Measurements from ENCODE around the gene SLC48A1. TPM values are rescaled to one million over a fixed set of nuclear protein-coding genes. Genes with fewer than 3 reads are reported as not detected.

Gene SLC48A1
- total RNA-seq, 3 donors from 2014 or later (not counting 1 experiment from before 2014, with no cell fraction given): 2.0 to 4.4 (median 3.4) TPM

GRCh38 chr12:47824198-47824597 lies 51.2 kb downstream of the SLC48A1 start:
- TF ChIP-seq CTCF (IDR thresholded peaks at IDR 0.05): no peak
- H3K36me3 ChIP-seq (ENCODE audit: control insufficient read depth, insufficient read depth, low read length): no peaks in the 10 kb centered on the region
- no peaks in the 10 kb centered on the region for H3K27me3 Mint-ChIP-seq (ENCODE audit: low read depth in 2 of 2)
- H3K4me1 Mint-ChIP-seq: peaks cover 23 to 27% of the 10 kb centered on the region in 2 donors
- H3K4me3 Mint-ChIP-seq: no peak overlapping the region
- peak overlapping the region; percentile 26 for H3K27ac ChIP-seq (ENCODE audit: low read length)
- 34% methylated on average over 2 of the region's 2 CpGs for WGBS (ENCODE audit: insufficient coverage)
- DNase-seq: peak in 1 of 2 donors; percentile 79
- H3K4me1 ChIP-seq (ENCODE audit: control insufficient read depth, insufficient read depth, low read length): peaks cover 42% of the 10 kb centered on the region
- no peaks in the 10 kb centered on the region for H3K36me3 Mint-ChIP-seq
- peak overlapping the region; percentile 63 to 76 for H3K27ac Mint-ChIP-seq
- H3K9me3 ChIP-seq (ENCODE audit: control insufficient read depth, insufficient read depth, low read length): no peaks in the 10 kb centered on the region
- intact Hi-C loops (cut with micrococcal nuclease): no loop called here
- no peaks in the 10 kb centered on the region for H3K9me3 Mint-ChIP-seq
- H3K27me3 ChIP-seq (ENCODE audit: control insufficient read depth, insufficient read depth, low read length): no peaks in the 10 kb centered on the region
- no peak for ATAC-seq
- no peak overlapping the region for H3K4me3 ChIP-seq (ENCODE audit: low read length)

- intact Hi-C loops (cut with micrococcal nuclease): no loop called here
- no peaks in the 10 kb centered on the region for H3K27me3 ChIP-seq (ENCODE audit: control insufficient read depth, insufficient read depth, low read length)
- WGBS (ENCODE audit: insufficient coverage): 98% methylated on average over 3 of the region's 3 CpGs
- no peaks in the 10 kb centered on the region for H3K9me3 ChIP-seq (ENCODE audit: control insufficient read depth, insufficient read depth, low read length)
- DNase-seq: no peak
- H3K4me3 ChIP-seq (ENCODE audit: low read length): no peak overlapping the region
- Mint-ChIP-seq H3K4me1 (peaks cover 23 to 28% of the 10 kb centered on the region in 2 donors), H3K36me3 (no peaks in the 10 kb centered on the region), H3K4me3 (no peak overlapping the region), H3K27ac (peak overlapping the region; percentile 63 to 76), H3K9me3 (no peaks in the 10 kb centered on the region), H3K27me3 (ENCODE audit: low read depth in 2 of 2) (no peaks in the 10 kb centered on the region)
- no peaks in the 10 kb centered on the region for H3K36me3 ChIP-seq (ENCODE audit: control insufficient read depth, insufficient read depth, low read length)
- ATAC-seq: no peak
- no peak for TF ChIP-seq CTCF (IDR thresholded peaks at IDR 0.05)
- peaks cover 44% of the 10 kb centered on the region for H3K4me1 ChIP-seq (ENCODE audit: control insufficient read depth, insufficient read depth, low read length)
- peak overlapping the region; percentile 26 for H3K27ac ChIP-seq (ENCODE audit: low read length)
Observed at GRCh38 chr12:47824635-47825034, 51.6 kb downstream of the SLC48A1 start.

GRCh38 chr12:47825173-47825639 lies 52.2 kb downstream of the SLC48A1 start:
- ATAC-seq: no peak
- H3K27me3 Mint-ChIP-seq (ENCODE audit: low read depth in 2 of 2): no peaks in the 10 kb centered on the region
- intact Hi-C loops (cut with micrococcal nuclease): no loop called here
- no peaks in the 10 kb centered on the region for H3K27me3 ChIP-seq (ENCODE audit: control insufficient read depth, insufficient read depth, low read length)
- WGBS (ENCODE audit: insufficient coverage): 92% methylated on average over 6 of the region's 6 CpGs
- peaks cover 42% of the 10 kb centered on the region for H3K4me1 ChIP-seq (ENCODE audit: control insufficient read depth, insufficient read depth, low read length)
- no peaks in the 10 kb centered on the region for H3K36me3 Mint-ChIP-seq
- H3K4me3 ChIP-seq (ENCODE audit: low read length): no peak overlapping the region
- H3K36me3 ChIP-seq (ENCODE audit: control insufficient read depth, insufficient read depth, low read length): no peaks in the 10 kb centered on the region
- H3K27ac ChIP-seq (ENCODE audit: low read length): no peak overlapping the region
- TF ChIP-seq CTCF (IDR thresholded peaks at IDR 0.05): no peak
- H3K9me3 Mint-ChIP-seq: no peaks in the 10 kb centered on the region
- H3K27ac Mint-ChIP-seq: peak overlapping the region in 1 of 2 donors; percentile 63
- H3K4me1 Mint-ChIP-seq: peaks cover 23 to 27% of the 10 kb centered on the region in 2 donors
- H3K4me3 Mint-ChIP-seq: no peak overlapping the region
- DNase-seq: no peak
- no peaks in the 10 kb centered on the region for H3K9me3 ChIP-seq (ENCODE audit: control insufficient read depth, insufficient read depth, low read length)
